ENCODE data around the gene TMED8. TPM values are rescaled to one million over a fixed set of nuclear protein-coding genes. Genes with fewer than 3 reads are reported as not detected.

TMED8 gene
- 10 to 100 TPM; 15.3 to 23.6 (median 20.8) TPM for total RNA-seq
- 10 to 100 TPM in 1 of 3 donors, 1 to 10 TPM in 2; 4.8 to 17.1 (median 7.0) TPM for polyA plus RNA-seq
- long read RNA-seq, donor 1, full-length matches to known transcripts: 3 of 3 reads
- long read RNA-seq, donor 1, partial matches to known transcripts: 0 of 3 reads
- long read RNA-seq, donor 1, other reads (novel, unspliced or antisense): 0 of 3 reads
- long read RNA-seq, donor 2, full-length matches to known transcripts: 3 of 10 reads
- long read RNA-seq, donor 2, partial matches to known transcripts: 7 of 10 reads
- long read RNA-seq, donor 2, other reads (novel, unspliced or antisense): 0 of 10 reads
- long read RNA-seq, donor 3, full-length matches to known transcripts: 2 of 2 reads
- long read RNA-seq, donor 3, partial matches to known transcripts: 0 of 2 reads
- long read RNA-seq, donor 3, other reads (novel, unspliced or antisense): 0 of 2 reads
- long read RNA-seq, donor 4, full-length matches to known transcripts: 3 of 6 reads
- long read RNA-seq, donor 4, partial matches to known transcripts: 0 of 6 reads
- long read RNA-seq, donor 4, other reads (novel, unspliced or antisense): 3 of 6 reads
- long read RNA-seq, donor 5, full-length matches to known transcripts: 2 of 5 reads
- long read RNA-seq, donor 5, partial matches to known transcripts: 0 of 5 reads
- long read RNA-seq, donor 5, other reads (novel, unspliced or antisense): 3 of 5 reads
- long read RNA-seq, donor 6, full-length matches to known transcripts: 3 of 7 reads
- long read RNA-seq, donor 6, partial matches to known transcripts: 0 of 7 reads
- long read RNA-seq, donor 6, other reads (novel, unspliced or antisense): 4 of 7 reads
- long read RNA-seq, donor 7, full-length matches to known transcripts: 4 of 4 reads
- long read RNA-seq, donor 7, partial matches to known transcripts: 0 of 4 reads
- long read RNA-seq, donor 7, other reads (novel, unspliced or antisense): 0 of 4 reads
- long read RNA-seq, donor 8, full-length matches to known transcripts: 3 of 3 reads
- long read RNA-seq, donor 8, partial matches to known transcripts: 0 of 3 reads
- long read RNA-seq, donor 8, other reads (novel, unspliced or antisense): 0 of 3 reads
- long read RNA-seq, donor 9, full-length matches to known transcripts: 1 of 1 reads
- long read RNA-seq, donor 9, partial matches to known transcripts: 0 of 1 reads
- long read RNA-seq, donor 9, other reads (novel, unspliced or antisense): 0 of 1 reads
- long read RNA-seq, donor 10, full-length matches to known transcripts: 2 of 2 reads
- long read RNA-seq, donor 10, partial matches to known transcripts: 0 of 2 reads
- long read RNA-seq, donor 10, other reads (novel, unspliced or antisense): 0 of 2 reads

GRCh38 chr14:77376771-77377501 lies at the start of gene TMED8, which contains the start of gene SAMD15:
Gene TMED8 (minus strand): TSS chr14:77377094. CDS start chr14:77377053, 41 bp downstream.
Gene SAMD15 (plus strand): TSS chr14:77377379. CDS start chr14:77377419, 40 bp downstream.
- TF ChIP-seq CTCF (IDR thresholded peaks at IDR 0.05) (peak in 5 of 6 experiments; percentile 6 to 35 (median 30)), POLR2A (IDR thresholded peaks at IDR 0.05) (peak in 1 of 2 donors; percentile 58)
- WGBS, 4 donors: 0 to 3% (median 1%) methylated on average over 15 to 69 of the region's 69 CpGs
- peak within 1 kb of the TSS in 4 of 5 donors; percentile 29 to 89 (median 73) for H3K27ac ChIP-seq

GRCh38 chr14:77426396-77426795 lies 49.5 kb upstream of the TMED8 start:
- Histone ChIP-seq H3K9me3 (replicated peaks in 1 of 3) (no peaks in the 10 kb centered on the region), H3K4me1 (replicated peaks in 1 of 2) (no peaks in the 10 kb centered on the region), H3K27ac (no peak overlapping the region), H3K27me3 (no peaks in the 10 kb centered on the region), H3K4me3 (no peak overlapping the region), H3K36me3 (replicated peaks in 1 of 2) (peaks cover 0 to 74% of the 10 kb centered on the region in 2 donors)
- no peak for DNase-seq
- intact Hi-C loops (cut with DNase I): no loop called here
- TF ChIP-seq POLR2A (IDR thresholded peaks at IDR 0.05) (no peak), CTCF (IDR thresholded peaks at IDR 0.05) (no peak)
- 91 to 98% (median 93%) methylated on average over 3 of the region's 3 CpGs for WGBS, 4 donors

More at GRCh38 chr14:77376771-77377501, at the start of gene TMED8, which contains the start of gene SAMD15:
- H3K27me3 ChIP-seq: no peaks in the 10 kb centered on the region
- intact Hi-C loops (cut with DNase I): loop anchor here in 1 of 2 donors (10.0 kb wide), 1 partner anchor 52 kb away; the partner anchor contains the start of genes GSTZ1 and POMT2
- no peaks in the 10 kb centered on the region for H3K9me3 ChIP-seq (replicated peaks in 1 of 3)
- H3K4me3 ChIP-seq: peak within 1 kb of the TSS; percentile 5 to 97 (median 61)
- DNase-seq: peak; percentile 82 to 91 (median 83)
- no peaks in the 10 kb centered on the region for H3K36me3 ChIP-seq (replicated peaks in 1 of 2)
- H3K4me1 ChIP-seq (replicated peaks in 1 of 2): peaks cover 11 to 26% of the 10 kb centered on the region in 2 donors

- Histone ChIP-seq H3K4me1 (replicated peaks in 1 of 2) (no peaks in the 10 kb centered on the region), H3K27me3 (no peaks in the 10 kb centered on the region), H3K36me3 (replicated peaks in 1 of 2) (peaks cover 0 to 63% of the 10 kb centered on the region in 2 donors), H3K9me3 (replicated peaks in 1 of 3) (no peaks in the 10 kb centered on the region), H3K27ac (no peak overlapping the region), H3K4me3 (no peak overlapping the region)
- no peak for DNase-seq
- WGBS, 4 donors: 94 to 98% (median 95%) methylated on average over 3 of the region's 3 CpGs
- TF ChIP-seq POLR2A (IDR thresholded peaks at IDR 0.05) (no peak), CTCF (IDR thresholded peaks at IDR 0.05) (no peak)
- intact Hi-C loops (cut with DNase I): no loop called here
These were observed 48.0 kb upstream of the TMED8 start for GRCh38 chr14:77424862-77425261.

All from adrenal gland (tissue), 19 donors.